IMR-90 (cell line): Measurements from ENCODE around the gene DUSP7. TPM values are rescaled to one million over a fixed set of nuclear protein-coding genes. Genes with fewer than 3 reads are reported as not detected.

Experiments
- ATAC-seq: fragments of 200-7000 bp; cut with Tn5 transposase; 2 replicates; pipeline ENCODE4 v1.9.1; 2020; ENCODE audit warnings: low read depth, mild to moderate bottlenecking, moderate library complexity
- BruUV-seq: library from RNA; stranded (reverse); fragments of 400-500 nt; replicated peaks from 2 replicates; lab custom pipeline; 2021; lab: Mats Ljungman, UMichigan
- CTCF ChIA-PET: fragments of 300-600 bp; formaldehyde crosslinking; extraction: SDS; loops from one replicate; lab custom pipeline; 2021; ENCODE audit warnings: antibody characterized with exemption; lab: Yijun Ruan, JAX
- POLR2A ChIA-PET: fragments of 300-600 bp; sonication (Branson Sonifier 250); formaldehyde crosslinking; loops from one replicate; lab custom pipeline; 2022; ENCODE audit warnings: antibody characterized with exemption; ENCODE audit not compliant: unreplicated experiment; lab: Charles Lee
- DNase-seq: peaks from one replicate; pipeline ENCODE4 v3.0.0; 2013
- H2AFZ ChIP-seq: replicated peaks from 2 replicates; pipeline ENCODE3; 2013; ENCODE audit warnings: low read length, mild to moderate bottlenecking; ENCODE audit not compliant: poor library complexity
- H2AK5ac ChIP-seq: 2 replicates; pipeline ENCODE4 v1.6.1; 2013; ENCODE audit warnings: low read depth, low read length, inconsistent platforms
- H2AK9ac ChIP-seq: replicated peaks from 2 replicates; pipeline ENCODE3; 2013; ENCODE audit warnings: mild to moderate bottlenecking, low read depth, low read length, moderate library complexity; ENCODE audit not compliant: poor library complexity
- H2BK120ac ChIP-seq: 2 replicates; pipeline ENCODE4 v1.6.1; 2013; ENCODE audit warnings: low read depth, low read length, inconsistent platforms
- H2BK15ac ChIP-seq: 3 replicates; pipeline ENCODE4 v1.6.1; 2013; ENCODE audit warnings: low read depth, low read length, inconsistent platforms
- H2BK20ac ChIP-seq: 2 replicates; pipeline ENCODE4 v1.6.1; 2013; ENCODE audit warnings: low read depth, mild to moderate bottlenecking, inconsistent platforms, low read length, moderate library complexity
- H2BK5ac ChIP-seq: 2 replicates; pipeline ENCODE4 v1.6.1; 2013; ENCODE audit warnings: mild to moderate bottlenecking, low read depth, low read length, inconsistent platforms; ENCODE audit not compliant: poor library complexity, severe bottlenecking
- H3K14ac ChIP-seq: replicated peaks from 2 replicates; pipeline ENCODE4 v1.6.1; 2013; ENCODE audit warnings: low read depth, low read length, inconsistent platforms
- H3K18ac ChIP-seq: 2 replicates; pipeline ENCODE4 v1.6.1; 2013; ENCODE audit warnings: low read depth, low read length, control low read depth
- H3K23ac ChIP-seq: 2 replicates; pipeline ENCODE4 v1.6.1; 2013; ENCODE audit warnings: low read depth, low read length, inconsistent platforms
- H3K27ac ChIP-seq: 2 replicates; pipeline ENCODE4 v1.5.1; 2013; ENCODE audit warnings: mild to moderate bottlenecking, control low read depth, low read length; ENCODE audit not compliant: insufficient read depth
- H3K27me3 ChIP-seq: 2 replicates; pipeline ENCODE4 v1.6.1; 2013; ENCODE audit warnings: low read length; ENCODE audit not compliant: control insufficient read depth, insufficient read depth
- H3K36me3 ChIP-seq: 2 replicates; pipeline ENCODE4 v1.6.1; 2013; ENCODE audit warnings: low read length, mixed read lengths; ENCODE audit not compliant: control insufficient read depth, insufficient read depth
- H3K4ac ChIP-seq: 2 replicates; pipeline ENCODE4 v1.6.1; 2013; ENCODE audit warnings: low read depth, low read length, inconsistent platforms
- H3K4me1 ChIP-seq: 2 replicates; pipeline ENCODE4 v1.6.1; 2013; ENCODE audit warnings: low read length, mixed read lengths; ENCODE audit not compliant: control insufficient read depth, insufficient read depth
- H3K4me2 ChIP-seq: 2 replicates; pipeline ENCODE4 v1.6.1; 2013; ENCODE audit warnings: low read depth, mild to moderate bottlenecking, control low read depth, low read length, moderate library complexity
- H3K4me3 ChIP-seq: 2 replicates; pipeline ENCODE4 v1.5.1; 2013; ENCODE audit warnings: low read depth, mild to moderate bottlenecking, control low read depth, low read length, moderate library complexity; ENCODE audit not compliant: insufficient read depth
- H3K56ac ChIP-seq: 2 replicates; pipeline ENCODE4 v1.6.1; 2013; ENCODE audit warnings: low read length, inconsistent platforms; ENCODE audit not compliant: insufficient read depth; ENCODE audit errors: extremely low read depth
- H3K79me1 ChIP-seq, 2 experiments: 2 replicates each; pipeline ENCODE4 v1.6.1; 2013; ENCODE audit warnings: low read length in 2 of 2, inconsistent platforms in 1 of 2, low read depth in 1 of 2
- H3K9ac ChIP-seq: 2 replicates; pipeline ENCODE4 v1.6.1; 2013; ENCODE audit warnings: low read depth, low read length, control low read depth
- H3K9me1 ChIP-seq: 2 replicates; pipeline ENCODE4 v1.6.1; 2013; ENCODE audit warnings: low read length, inconsistent platforms; ENCODE audit not compliant: insufficient read depth
- H3K9me3 ChIP-seq: 2 replicates; pipeline ENCODE4 v1.6.1; 2013; ENCODE audit warnings: low read length; ENCODE audit not compliant: control insufficient read depth, insufficient read depth
- H4K20me1 ChIP-seq: 2 replicates; pipeline ENCODE4 v1.6.1; 2013; ENCODE audit warnings: low read length, inconsistent platforms; ENCODE audit not compliant: insufficient read depth
- H4K5ac ChIP-seq: 2 replicates; pipeline ENCODE4 v1.6.1; 2013; ENCODE audit warnings: mild to moderate bottlenecking, low read depth, low read length, control low read depth
- H4K8ac ChIP-seq, 2 experiments: 2 replicates each; pipeline ENCODE4 v1.6.1; 2013; ENCODE audit warnings: low read depth in 2 of 2, low read length in 2 of 2, control low read depth in 1 of 2, inconsistent platforms in 1 of 2
- H4K91ac ChIP-seq: 2 replicates; pipeline ENCODE4 v1.6.1; 2013; ENCODE audit warnings: low read depth, low read length, inconsistent platforms; ENCODE audit not compliant: insufficient read depth
- MXI1 ChIP-seq: IDR thresholded peaks from 2 replicates; pipeline ENCODE4 v1.6.1; 2012; ENCODE audit warnings: low read depth, mild to moderate bottlenecking, low read length, moderate library complexity, borderline replicate concordance
- WGBS, 2 experiments: methylation state at CpG; one replicate each; pipeline versions ENCODE4 v1.1.5 to v1.1.7; 2013; ENCODE audit warnings: missing lambda C conversion rate in 2 of 2; ENCODE audit not compliant: insufficient read length in 1 of 2; ENCODE audit errors: extremely low coverage in 2 of 2; 5-methylcytosine and 5-hydroxymethylcytosine counted together
- dilution Hi-C: fragments of 300-500 bp; cut with HindIII; formaldehyde crosslinking; loops from one replicate; pipeline ENCODE4 v1.14.3; 2018; ENCODE audit warnings: low sequenced_read_pairs; ENCODE audit not compliant: unreplicated experiment
- in situ Hi-C: fragments of 300-500 bp; cut with MboI; formaldehyde crosslinking; loops from 3 replicates; pipeline ENCODE4 v1.14.3; 2019; ENCODE audit warnings: low sequenced_read_pairs, inconsistent platforms, mixed read lengths
- intact Hi-C: fragments of 100-400 bp; cut with micrococcal nuclease; formaldehyde crosslinking; loops from 2 replicates; pipeline ENCODE4 v1.10.0; 2022
- polyA plus RNA-seq, 3 experiments: library from polyadenylated mRNA; depleted of rRNA; stranded (reverse); fragments of >200 nt; gene quantifications; 2 replicates each; pipeline ENCODE4 v1.2.3, GENCODE V29; 2012; ENCODE audit warnings: low replicate concordance in 1 of 3
- total RNA-seq: library from RNA; depleted of rRNA; stranded (reverse); fragments of >200 nt; gene quantifications from 2 replicates; pipeline ENCODE4 v1.2.3, GENCODE V29; 2012
- TF ChIP-seq, protein P1 (sequence below): conservative IDR thresholded peaks from 2 replicates; pipeline ENCODE4 v1.5.1; 2012; ENCODE audit warnings: mild to moderate bottlenecking, low read depth, low read length, improper control_type of control experiment

Gene DUSP7
- total and polyA plus RNA-seq, 2 of the 4 experiments (the other 2 are of a cell fraction) = 9.3 to 24.0 TPM

DNA sequence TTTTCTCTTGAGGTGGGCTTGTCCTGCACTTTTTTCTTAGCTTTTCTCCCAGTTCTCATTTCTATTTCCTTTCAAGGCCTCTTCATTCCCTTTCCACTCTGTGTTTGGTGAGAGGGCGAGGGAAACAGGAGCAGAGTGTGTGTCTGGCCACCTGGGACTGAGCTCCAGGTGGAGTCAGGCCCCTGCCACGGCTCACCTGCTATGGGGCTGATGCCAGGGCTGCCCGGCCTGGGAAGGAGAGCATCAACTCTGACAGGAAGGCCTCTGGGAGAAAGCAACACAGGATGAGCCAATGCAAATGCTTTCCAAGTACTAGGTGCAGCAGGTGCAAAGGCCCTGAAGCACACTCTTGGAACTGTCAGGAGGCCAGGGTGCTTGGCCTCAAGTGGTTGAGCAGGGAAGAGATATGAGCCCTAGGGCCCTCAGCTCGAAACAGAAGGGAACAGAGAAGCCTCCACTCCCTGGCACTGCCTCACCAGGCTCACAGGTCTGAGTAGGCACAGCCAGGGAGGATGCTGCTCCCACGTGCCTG is 27.3 kb upstream of the DUSP7 start:
- dilution Hi-C loops = no loop called here

More for the DNA sequence above, 27.3 kb upstream of the DUSP7 start:
- Histone ChIP-seq H3K4me2 (no peak overlapping the region), H3K4me1 (peaks cover 7% of the 10 kb centered on the region), H4K5ac (no peak overlapping the region), H3K9me3 (no peaks in the 10 kb centered on the region), H2BK5ac (no peak overlapping the region), H3K9me1 (peaks cover 19% of the 10 kb centered on the region), H3K56ac (no peak overlapping the region), H2BK120ac (no peak overlapping the region), H3K4me3 (no peak overlapping the region), H3K79me1 (peaks cover 0 to 23% of the 10 kb centered on the region in 2 experiments; a peak in 2 of 4 replicates), H4K8ac (no peak overlapping the region), H2AK9ac (no peak overlapping the region), H4K20me1 (no peaks in the 10 kb centered on the region), H3K9ac (no peak overlapping the region), H3K23ac (no peak overlapping the region), H3K14ac (no peak overlapping the region), H2AK5ac (no peak overlapping the region), H3K4ac (no peak overlapping the region), H3K27ac (no peak overlapping the region), H3K36me3 (no peaks in the 10 kb centered on the region), H3K18ac (no peak overlapping the region), H3K27me3 (no peaks in the 10 kb centered on the region), H2AFZ (no peak overlapping the region), H2BK20ac (no peak overlapping the region), H4K91ac (no peak overlapping the region), H2BK15ac (no peak overlapping the region)
- in situ Hi-C loops = no loop called here
- no TSS peak for BruUV-seq
- 83% methylated on average over 2 of the region's 5 CpGs; no CpG with 5 or more reads in 1 of the 2 experiments for WGBS, 2 experiments
- CTCF ChIA-PET = no interaction called here
- ATAC-seq (no peak), DNase-seq (no peak)
- no peak for TF ChIP-seq MXI1
- TF ChIP-seq, protein P1, sequence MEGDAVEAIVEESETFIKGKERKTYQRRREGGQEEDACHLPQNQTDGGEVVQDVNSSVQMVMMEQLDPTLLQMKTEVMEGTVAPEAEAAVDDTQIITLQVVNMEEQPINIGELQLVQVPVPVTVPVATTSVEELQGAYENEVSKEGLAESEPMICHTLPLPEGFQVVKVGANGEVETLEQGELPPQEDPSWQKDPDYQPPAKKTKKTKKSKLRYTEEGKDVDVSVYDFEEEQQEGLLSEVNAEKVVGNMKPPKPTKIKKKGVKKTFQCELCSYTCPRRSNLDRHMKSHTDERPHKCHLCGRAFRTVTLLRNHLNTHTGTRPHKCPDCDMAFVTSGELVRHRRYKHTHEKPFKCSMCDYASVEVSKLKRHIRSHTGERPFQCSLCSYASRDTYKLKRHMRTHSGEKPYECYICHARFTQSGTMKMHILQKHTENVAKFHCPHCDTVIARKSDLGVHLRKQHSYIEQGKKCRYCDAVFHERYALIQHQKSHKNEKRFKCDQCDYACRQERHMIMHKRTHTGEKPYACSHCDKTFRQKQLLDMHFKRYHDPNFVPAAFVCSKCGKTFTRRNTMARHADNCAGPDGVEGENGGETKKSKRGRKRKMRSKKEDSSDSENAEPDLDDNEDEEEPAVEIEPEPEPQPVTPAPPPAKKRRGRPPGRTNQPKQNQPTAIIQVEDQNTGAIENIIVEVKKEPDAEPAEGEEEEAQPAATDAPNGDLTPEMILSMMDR = no peak
- intact Hi-C loops = no loop called here
- POLR2A ChIA-PET = no interaction called here
